GDM1 (cell line): Measurements from ENCODE around the gene ANXA9.

Experiments
- DNase-seq: peaks from one replicate; lab custom pipeline; 2025; lab: John Stamatoyannopoulos, UW

ANXA9 gene, protein sequence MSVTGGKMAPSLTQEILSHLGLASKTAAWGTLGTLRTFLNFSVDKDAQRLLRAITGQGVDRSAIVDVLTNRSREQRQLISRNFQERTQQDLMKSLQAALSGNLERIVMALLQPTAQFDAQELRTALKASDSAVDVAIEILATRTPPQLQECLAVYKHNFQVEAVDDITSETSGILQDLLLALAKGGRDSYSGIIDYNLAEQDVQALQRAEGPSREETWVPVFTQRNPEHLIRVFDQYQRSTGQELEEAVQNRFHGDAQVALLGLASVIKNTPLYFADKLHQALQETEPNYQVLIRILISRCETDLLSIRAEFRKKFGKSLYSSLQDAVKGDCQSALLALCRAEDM

DNA sequence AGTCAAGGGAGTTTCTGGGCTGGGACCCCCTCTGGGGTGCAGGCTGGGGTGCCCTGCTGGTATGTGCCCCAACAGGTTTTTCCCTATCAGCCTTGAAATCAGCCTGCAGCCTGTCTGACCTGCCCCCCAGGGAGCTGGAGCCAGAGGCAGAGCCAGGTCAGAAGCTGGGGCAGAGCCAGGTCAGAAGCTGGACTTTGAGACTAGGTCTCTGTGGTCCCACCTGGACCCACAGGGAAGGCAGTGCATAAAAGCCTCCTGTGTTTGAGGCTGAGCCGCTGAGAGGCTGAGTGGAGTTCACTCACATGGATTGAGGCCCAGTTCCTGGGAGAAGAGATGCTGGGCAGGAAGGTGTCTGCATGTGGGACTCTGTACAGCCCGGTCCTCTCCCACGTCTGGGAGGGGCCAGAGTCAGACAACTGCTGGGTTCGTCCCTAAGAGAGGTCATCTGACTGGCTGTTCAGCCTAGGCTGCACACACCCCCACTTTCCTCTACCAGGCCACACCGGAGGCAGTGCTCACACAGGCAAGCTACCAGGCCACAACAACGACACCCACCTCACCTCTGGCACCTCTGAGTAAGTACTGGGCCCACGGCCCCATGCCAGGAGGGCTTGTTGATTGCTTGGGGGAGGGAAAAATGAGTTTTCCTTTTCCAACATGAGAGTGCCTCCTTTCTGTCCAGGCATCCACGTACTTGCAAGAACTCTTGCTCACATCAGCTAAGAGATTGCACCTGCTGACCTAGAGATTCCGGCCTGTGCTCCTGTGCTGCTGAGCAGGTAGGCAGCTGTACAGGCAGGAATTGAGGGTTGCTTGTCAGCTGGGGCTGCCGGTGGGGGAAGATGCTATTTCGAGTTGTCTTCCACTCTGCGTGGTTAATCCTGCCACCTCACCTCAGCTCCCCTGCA, at the start of gene ANXA9:
Gene ANXA9 (plus strand): TSS at position 488 of the 908 bp plus-strand sequence. CDS start 814 bp downstream, outside the sequence.
- no peak for DNase-seq

GRCh38 chr1:150944856-150945255, 37.2 kb upstream of the ANXA9 start:
- DNase-seq, result no peak

DNA sequence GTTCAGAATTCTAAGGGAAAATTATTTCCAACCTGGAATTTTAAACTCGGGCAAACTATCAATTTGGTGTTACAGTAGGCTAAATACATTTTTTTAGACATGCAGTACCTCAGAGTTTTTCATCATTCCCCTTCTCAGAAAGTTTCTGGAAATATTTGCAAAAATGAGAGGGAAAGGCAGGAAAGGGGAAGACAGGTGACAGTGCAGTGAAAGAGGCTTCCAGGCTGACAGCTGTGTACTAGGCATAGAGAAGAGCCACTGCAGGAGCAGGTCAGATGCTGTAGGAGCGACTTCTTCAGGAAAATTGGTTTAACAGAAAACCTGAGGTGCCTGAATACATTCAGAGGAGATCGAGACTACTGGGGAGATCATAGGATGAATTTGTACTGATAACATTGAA, 27.4 kb upstream of the ANXA9 start:
- DNase-seq, result no peak

DNA sequence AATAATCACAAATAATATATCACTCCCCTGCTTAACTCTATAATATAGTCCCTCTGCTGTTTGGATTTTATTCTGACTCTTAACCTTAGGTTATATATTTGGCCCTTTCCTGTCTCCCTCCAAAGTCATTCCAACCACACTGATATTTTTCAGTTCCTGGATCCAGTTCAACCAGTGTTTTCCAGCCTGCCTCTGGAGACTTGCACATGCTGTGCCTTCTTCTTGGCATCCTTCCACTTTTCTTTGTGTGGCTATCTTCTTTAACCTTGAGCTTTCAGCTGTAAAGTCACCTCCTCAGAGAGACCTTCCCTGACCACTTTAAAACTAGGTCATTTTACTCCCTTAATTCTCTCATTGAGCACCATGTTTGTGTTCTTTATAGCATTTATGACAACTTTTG, 26.8 kb upstream of the ANXA9 start:
- no peak for DNase-seq

- DNase-seq, result no peak
Observed at GRCh38 chr1:150957666-150958065, 24.4 kb upstream of the ANXA9 start.

- DNase-seq, result no peak
Observed at GRCh38 chr1:150960646-150961045, 21.4 kb upstream of the ANXA9 start.

DNA sequence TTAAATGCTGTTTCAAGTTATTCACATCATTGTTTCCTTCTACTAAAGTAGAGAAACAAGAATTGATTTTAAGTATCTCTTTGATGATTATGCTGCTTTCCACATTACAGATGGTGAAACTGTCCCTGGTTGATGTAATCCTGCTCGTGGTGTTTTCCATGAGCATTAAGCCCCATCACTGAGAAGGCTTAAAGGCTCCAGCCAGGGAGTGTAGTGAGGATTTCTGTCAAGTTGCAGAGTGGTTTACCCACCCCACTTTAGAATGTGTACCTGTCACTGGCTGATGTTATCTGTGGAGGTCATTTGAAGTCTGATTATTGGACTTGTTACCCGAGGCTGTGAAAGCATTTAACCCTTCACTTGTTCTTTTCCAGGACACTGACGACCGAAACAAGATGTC, 20.3 kb upstream of the ANXA9 start:
- DNase-seq, result no peak

- no peak for DNase-seq
Observed at GRCh38 chr1:150963321-150964163, 18.6 kb upstream of the ANXA9 start.

DNA sequence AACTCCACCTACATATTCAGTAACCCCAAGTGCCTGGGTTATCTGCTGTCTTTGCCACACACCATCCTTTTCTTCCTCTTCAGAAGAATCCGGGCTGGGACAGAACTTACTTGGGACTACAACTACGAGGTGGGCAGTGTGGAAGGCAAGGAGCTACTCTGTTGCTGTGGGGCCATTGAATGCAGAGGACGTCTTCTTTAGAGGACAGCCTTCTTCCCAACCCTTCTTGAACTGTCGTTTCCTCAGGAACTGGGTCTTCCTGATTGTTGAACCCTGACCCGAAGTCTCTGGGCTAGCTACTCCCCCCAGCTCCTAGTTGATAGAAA, 18.0 kb upstream of the ANXA9 start:
- DNase-seq, result no peak

DNA sequence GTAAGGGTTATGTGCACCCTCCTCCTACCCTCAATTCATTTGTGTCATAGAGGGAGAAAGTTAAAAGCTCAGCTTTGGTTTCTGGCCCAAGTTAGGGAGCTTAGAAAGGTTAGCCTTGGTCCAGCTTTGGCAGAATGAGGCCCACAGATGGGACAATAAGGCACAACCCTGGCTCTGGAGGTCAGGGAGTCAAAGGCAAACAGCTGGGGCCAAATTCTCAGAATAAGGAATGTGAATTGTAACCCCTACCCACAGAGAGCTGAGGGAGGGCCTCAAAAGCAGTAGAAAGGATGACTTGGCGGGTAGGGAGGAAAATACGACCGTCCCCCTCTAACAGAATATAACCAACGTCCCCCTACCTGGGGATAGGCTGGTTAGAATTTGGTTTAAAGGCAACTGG, 16.5 kb upstream of the ANXA9 start:
- DNase-seq, result no peak

GRCh38 chr1:150966011-150966410, 16.1 kb upstream of the ANXA9 start:
- no peak for DNase-seq

DNA sequence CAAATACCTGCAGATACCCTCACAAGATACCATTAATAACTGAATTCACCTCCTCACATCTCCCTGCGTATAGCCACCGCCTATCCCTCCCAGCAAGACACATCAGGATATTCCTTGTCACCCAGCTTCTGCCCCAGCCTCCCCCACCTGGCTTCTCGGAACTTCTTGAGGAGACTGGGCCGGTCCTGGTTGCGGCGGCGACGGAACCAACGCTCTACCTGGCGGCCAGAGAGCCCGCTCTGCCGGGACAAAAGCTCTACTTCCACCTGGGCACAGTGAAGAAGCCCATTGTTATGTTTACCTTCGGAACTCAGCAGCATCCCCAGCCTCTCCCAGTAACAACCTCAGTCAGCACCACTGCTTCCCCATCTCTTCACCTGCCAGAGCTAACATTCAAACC, 14.2 kb upstream of the ANXA9 start:
- no peak for DNase-seq

- no peak for DNase-seq
Observed at GRCh38 chr1:150968491-150968890, 13.6 kb upstream of the ANXA9 start.

DNA sequence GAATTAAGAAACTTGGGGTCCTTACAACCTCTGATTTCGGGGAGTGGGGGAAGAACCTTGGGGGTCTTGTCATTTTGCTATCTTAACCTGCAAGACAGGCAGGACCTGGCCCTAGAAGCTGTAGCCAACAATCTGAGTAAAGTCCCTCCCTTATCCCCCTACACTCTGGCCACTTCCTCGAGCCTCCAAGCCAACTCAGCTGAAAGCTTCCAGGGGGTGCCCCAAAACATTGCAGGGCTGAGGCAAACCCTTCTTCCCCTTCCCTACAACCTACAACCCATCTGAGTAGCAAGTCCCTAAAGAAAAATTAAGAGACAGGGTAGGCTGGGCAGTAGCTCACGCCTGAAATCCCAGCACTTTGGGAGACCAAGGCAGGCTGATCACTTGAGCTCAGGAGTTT, 12.5 kb upstream of the ANXA9 start:
- DNase-seq, result no peak

GRCh38 chr1:150970808-150971582, 11.1 kb upstream of the ANXA9 start:
- DNase-seq, result no peak

DNA sequence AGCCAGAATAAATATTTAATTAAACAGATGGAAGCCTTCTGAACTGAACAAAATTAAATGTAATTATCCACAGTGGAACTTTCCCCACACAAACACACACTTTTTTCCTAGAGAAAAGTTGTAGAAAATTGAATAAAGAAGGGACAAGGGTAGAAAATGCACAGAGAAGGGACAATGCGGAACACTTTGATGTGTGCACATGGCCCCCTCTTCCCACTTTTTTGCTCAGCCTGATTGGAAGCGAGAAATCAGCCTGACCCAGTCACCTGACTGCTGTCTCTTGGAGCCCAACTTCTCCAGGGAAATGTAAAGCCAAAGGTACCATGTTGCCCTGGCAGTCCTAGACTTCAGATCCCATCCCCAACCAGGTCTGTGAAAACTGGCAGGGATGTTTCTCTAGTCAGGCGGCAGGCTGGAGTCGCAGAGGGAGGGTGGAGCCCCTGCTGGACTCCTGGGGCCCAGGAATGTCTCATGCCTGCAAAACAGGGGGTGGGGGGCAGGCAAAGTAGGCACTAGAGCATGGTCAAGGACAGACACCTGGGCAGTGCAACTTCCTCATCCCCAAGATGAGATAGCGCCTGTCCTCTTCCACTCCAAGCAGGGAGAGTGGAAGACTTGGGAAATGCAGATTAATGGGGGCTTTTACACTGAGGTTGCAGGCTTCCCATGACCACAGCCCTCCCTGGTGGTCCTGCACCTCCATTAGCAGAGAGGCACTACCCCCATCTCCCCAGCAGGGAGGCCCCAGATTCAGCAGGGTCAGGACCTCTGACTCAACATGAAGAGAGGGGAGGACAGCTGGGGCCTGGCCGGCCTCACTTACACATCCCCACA, 10.3 kb upstream of the ANXA9 start:
- no peak for DNase-seq

GRCh38 chr1:150972417-150972940, 9.6 kb upstream of the ANXA9 start:
- no peak for DNase-seq

GRCh38 chr1:150973258-150973835, 8.7 kb upstream of the ANXA9 start:
- no peak for DNase-seq

DNA sequence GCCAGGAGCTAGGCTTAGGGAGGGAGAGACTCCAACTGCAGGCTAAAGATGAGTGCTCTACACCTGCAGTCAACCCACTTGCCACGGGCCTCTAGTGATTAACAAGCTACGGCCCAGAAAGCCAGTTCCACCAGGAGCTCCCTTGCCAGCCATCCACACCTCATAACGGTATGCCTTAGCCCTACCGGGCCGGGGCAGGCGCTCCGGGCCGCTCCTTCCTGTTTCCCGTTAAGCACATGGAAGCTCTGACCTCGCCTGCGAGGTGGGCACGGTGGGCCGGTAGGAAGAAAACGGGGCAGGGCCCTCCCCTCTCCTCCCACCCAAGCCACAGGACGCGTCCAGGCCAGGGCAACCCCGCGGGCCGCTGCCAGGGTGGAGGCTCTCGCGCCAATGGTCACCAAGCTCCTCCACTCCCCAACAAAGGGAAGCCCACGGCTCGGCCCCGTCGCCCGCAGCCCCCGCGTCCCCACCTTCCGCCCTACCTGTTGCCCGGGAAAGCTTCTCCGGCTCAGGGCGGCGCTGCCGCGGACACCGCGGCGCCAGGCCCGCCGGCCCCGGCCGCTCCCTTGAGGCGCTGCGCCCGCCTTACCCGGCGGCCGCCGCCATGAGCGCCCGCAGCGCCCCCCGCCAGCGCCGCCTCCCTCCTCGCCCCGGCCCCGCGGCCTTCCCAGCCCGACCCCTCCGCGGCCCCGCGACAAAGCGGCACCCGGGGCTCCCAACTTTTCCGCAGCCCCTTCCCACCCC, 8.1 kb upstream of the ANXA9 start:
- DNase-seq, result no peak
